Nephron progenitor cell (in vitro differentiated cells): ENCODE measurements around the gene IL3.

ENCODE experiments used
- DNase-seq: peaks from one replicate; pipeline ENCODE4 v3.0.0; 2021
- H3K27ac Mint-ChIP-seq: 2 replicates; pipeline ENCODE4 v1.8.0; 2021; ENCODE audit warnings: mild to moderate bottlenecking, moderate library complexity, mixed read lengths
- H3K27me3 Mint-ChIP-seq: 2 replicates; pipeline ENCODE4 v1.8.0; 2021; ENCODE audit warnings: mild to moderate bottlenecking, low read depth, mixed read lengths; ENCODE audit not compliant: poor library complexity
- H3K36me3 Mint-ChIP-seq: 2 replicates; pipeline ENCODE4 v1.8.0; 2021; ENCODE audit warnings: low read depth, mixed read lengths
- H3K4me1 Mint-ChIP-seq: 2 replicates; pipeline ENCODE4 v1.8.0; 2021; ENCODE audit warnings: mixed read lengths
- H3K4me3 Mint-ChIP-seq: 2 replicates; pipeline ENCODE4 v1.8.0; 2021; ENCODE audit warnings: mild to moderate bottlenecking, moderate library complexity, mixed read lengths
- H3K9me3 Mint-ChIP-seq: 2 replicates; pipeline ENCODE4 v1.8.0; 2021; ENCODE audit warnings: mild to moderate bottlenecking, moderate library complexity, mixed read lengths
- TF ChIP-seq, protein P1 (sequence below): fragments of 200-600 bp; sonication (generic); IDR thresholded peaks from 2 replicates; pipeline ENCODE4 v1.5.0; 2021; ENCODE audit warnings: antibody characterized with exemption

The IL3 gene

GRCh38 chr5:132046880-132047299 is 13.6 kb upstream of the IL3 start:
- peaks cover 10% of the 10 kb centered on the region for H3K27me3 Mint-ChIP-seq
- TF ChIP-seq, protein P1, sequence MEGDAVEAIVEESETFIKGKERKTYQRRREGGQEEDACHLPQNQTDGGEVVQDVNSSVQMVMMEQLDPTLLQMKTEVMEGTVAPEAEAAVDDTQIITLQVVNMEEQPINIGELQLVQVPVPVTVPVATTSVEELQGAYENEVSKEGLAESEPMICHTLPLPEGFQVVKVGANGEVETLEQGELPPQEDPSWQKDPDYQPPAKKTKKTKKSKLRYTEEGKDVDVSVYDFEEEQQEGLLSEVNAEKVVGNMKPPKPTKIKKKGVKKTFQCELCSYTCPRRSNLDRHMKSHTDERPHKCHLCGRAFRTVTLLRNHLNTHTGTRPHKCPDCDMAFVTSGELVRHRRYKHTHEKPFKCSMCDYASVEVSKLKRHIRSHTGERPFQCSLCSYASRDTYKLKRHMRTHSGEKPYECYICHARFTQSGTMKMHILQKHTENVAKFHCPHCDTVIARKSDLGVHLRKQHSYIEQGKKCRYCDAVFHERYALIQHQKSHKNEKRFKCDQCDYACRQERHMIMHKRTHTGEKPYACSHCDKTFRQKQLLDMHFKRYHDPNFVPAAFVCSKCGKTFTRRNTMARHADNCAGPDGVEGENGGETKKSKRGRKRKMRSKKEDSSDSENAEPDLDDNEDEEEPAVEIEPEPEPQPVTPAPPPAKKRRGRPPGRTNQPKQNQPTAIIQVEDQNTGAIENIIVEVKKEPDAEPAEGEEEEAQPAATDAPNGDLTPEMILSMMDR: no peak
- H3K4me1 Mint-ChIP-seq: peaks cover 5% of the 10 kb centered on the region
- no peak overlapping the region for H3K27ac Mint-ChIP-seq
- H3K36me3 Mint-ChIP-seq: no peaks in the 10 kb centered on the region
- DNase-seq: no peak
- no peaks in the 10 kb centered on the region for H3K9me3 Mint-ChIP-seq
- H3K4me3 Mint-ChIP-seq: no peak overlapping the region

DNA sequence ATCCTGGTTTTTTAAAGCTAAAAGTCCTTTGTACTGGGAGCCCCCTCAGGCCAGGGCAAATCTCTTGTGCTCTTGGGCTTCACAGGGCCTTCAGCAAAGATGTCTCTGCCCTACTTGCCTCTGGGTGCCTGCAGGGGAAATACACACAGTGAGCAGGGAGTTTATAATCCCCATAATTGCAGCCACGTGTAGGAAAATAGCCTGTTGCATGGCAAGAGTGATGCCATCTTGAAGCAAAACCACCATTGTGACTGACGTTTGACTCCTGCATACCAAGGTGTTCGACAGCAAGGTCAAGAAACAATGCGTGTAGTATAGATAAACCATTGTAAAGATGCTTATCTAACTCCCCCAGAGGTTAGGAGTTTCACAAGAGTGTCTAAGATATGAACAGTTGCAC is 11.4 kb upstream of the IL3 start:
- Mint-ChIP-seq H3K9me3 (no peaks in the 10 kb centered on the region), H3K27me3 (peaks cover 10% of the 10 kb centered on the region), H3K4me1 (peaks cover 10% of the 10 kb centered on the region), H3K4me3 (no peak overlapping the region), H3K27ac (no peak overlapping the region), H3K36me3 (no peaks in the 10 kb centered on the region)
- no peak for DNase-seq
- TF ChIP-seq, protein P1: no peak

DNA sequence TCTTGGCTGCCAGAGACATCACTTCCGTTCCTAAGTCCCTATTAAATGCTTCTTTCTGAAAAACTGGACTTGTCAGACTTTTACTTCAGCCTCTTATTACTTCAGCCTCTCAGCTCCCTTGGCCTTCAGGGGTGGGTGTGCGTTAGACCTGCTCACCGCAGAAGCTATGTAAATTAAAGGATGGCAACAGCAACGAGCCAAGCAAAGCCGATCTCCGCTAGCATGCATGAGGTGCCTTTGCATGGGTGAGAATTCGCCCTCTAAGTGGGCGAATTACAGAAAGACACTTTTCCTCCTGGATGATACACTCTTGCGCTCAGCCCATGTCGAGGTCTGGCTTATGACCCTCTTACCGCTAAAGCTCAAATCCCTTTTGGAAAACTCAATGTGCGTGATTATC is 10.9 kb upstream of the IL3 start:
- peaks cover 10% of the 10 kb centered on the region for H3K4me1 Mint-ChIP-seq
- H3K4me3 Mint-ChIP-seq: no peak overlapping the region
- TF ChIP-seq, protein P1: no peak
- no peak for DNase-seq
- peaks cover 13% of the 10 kb centered on the region for H3K27me3 Mint-ChIP-seq
- no peaks in the 10 kb centered on the region for H3K36me3 Mint-ChIP-seq
- no peaks in the 10 kb centered on the region for H3K9me3 Mint-ChIP-seq
- no peak overlapping the region for H3K27ac Mint-ChIP-seq

- TF ChIP-seq, protein P1: no peak
- Mint-ChIP-seq H3K27ac (no peak overlapping the region), H3K36me3 (no peaks in the 10 kb centered on the region), H3K27me3 (peaks cover 13% of the 10 kb centered on the region), H3K4me1 (peaks cover 10% of the 10 kb centered on the region), H3K9me3 (no peaks in the 10 kb centered on the region), H3K4me3 (no peak overlapping the region)
- no peak for DNase-seq
Observed at GRCh38 chr5:132050136-132050535, 10.3 kb upstream of the IL3 start.

- no peak overlapping the region for H3K27ac Mint-ChIP-seq
- H3K27me3 Mint-ChIP-seq: peaks cover 13% of the 10 kb centered on the region
- no peaks in the 10 kb centered on the region for H3K36me3 Mint-ChIP-seq
- H3K4me1 Mint-ChIP-seq: peaks cover 10% of the 10 kb centered on the region
- H3K4me3 Mint-ChIP-seq: no peak overlapping the region
- TF ChIP-seq, protein P1: no peak
- no peaks in the 10 kb centered on the region for H3K9me3 Mint-ChIP-seq
- DNase-seq: no peak
Observed at GRCh38 chr5:132050661-132051552, 9.5 kb upstream of the IL3 start.

- no peaks in the 10 kb centered on the region for H3K9me3 Mint-ChIP-seq
- H3K4me1 Mint-ChIP-seq: peaks cover 10% of the 10 kb centered on the region
- DNase-seq: no peak
- H3K4me3 Mint-ChIP-seq: peak overlapping the region; percentile 31
- TF ChIP-seq, protein P1: no peak
- peaks cover 8% of the 10 kb centered on the region for H3K27me3 Mint-ChIP-seq
- no peak overlapping the region for H3K27ac Mint-ChIP-seq
- no peaks in the 10 kb centered on the region for H3K36me3 Mint-ChIP-seq
Observed at GRCh38 chr5:132052520-132052919, 7.9 kb upstream of the IL3 start.
